Esophagus squamous epithelium (tissue), 5 donors: ENCODE measurements around the gene MED12. TPM values are rescaled to one million over a fixed set of nuclear protein-coding genes. Genes with fewer than 3 reads are reported as not detected.

Experiments used
- DNase-seq: peaks from one replicate; lab custom pipeline; 2025; lab: John Stamatoyannopoulos, UW
- H3K27ac ChIP-seq, 4 donors: fragments of 200-600 bp; sonication (generic); one replicate each; pipeline ENCODE4 v1.5.1; 2016 to 2019; ENCODE audit warnings: mild to moderate bottlenecking in 1 of 4
- H3K27me3 ChIP-seq, 4 donors: fragments of 200-600 bp; sonication (generic); 1 replicate in 3 of 4; 2 replicates in 1 of 4; pipeline versions ENCODE4 v1.5.1 to v1.6.0; 2017 to 2021; ENCODE audit warnings: antibody characterized with exemption in 1 of 4
- H3K36me3 ChIP-seq, 3 donors: fragments of 200-600 bp; sonication (generic); one replicate each; pipeline ENCODE4 v1.5.1; 2016 to 2019
- H3K4me1 ChIP-seq, 3 donors: fragments of 200-600 bp; sonication (generic); one replicate each; pipeline ENCODE4 v1.5.1; 2017 to 2019
- H3K4me3 ChIP-seq, 4 donors: fragments of 200-600 bp; sonication (generic); 1 replicate in 3 of 4; 2 replicates in 1 of 4; pipeline ENCODE4 v1.5.1; 2016 to 2019; ENCODE audit warnings: mild to moderate bottlenecking in 2 of 4, moderate library complexity in 1 of 4
- H3K9me3 ChIP-seq, 3 donors: fragments of 200-600 bp; sonication (generic); one replicate each; pipeline ENCODE4 v1.5.1; 2016 to 2019
- CTCF ChIP-seq, 6 experiments: fragments of 450-650 bp in 4 of 6; fragments of 200-600 bp in 2 of 6; sonication (generic) in 2 of 6; IDR thresholded peaks; one replicate each; pipeline ENCODE4 v1.5.1; 2016 to 2019; ENCODE audit warnings: antibody characterized with exemption in 6 of 6, mild to moderate bottlenecking in 4 of 6, moderate library complexity in 4 of 6
- POLR2A ChIP-seq, 4 donors: fragments of 450-650 bp; IDR thresholded peaks; one replicate each; pipeline ENCODE4 v1.6.1; 2017; ENCODE audit warnings: antibody characterized with exemption in 4 of 4, mild to moderate bottlenecking in 4 of 4, moderate library complexity in 3 of 4
- WGBS, 2 donors: methylation state at CpG; one replicate each; pipeline ENCODE4 v1.1.5; 2018; 5-methylcytosine and 5-hydroxymethylcytosine counted together
- intact Hi-C: fragments of 100-400 bp; cut with DNase I; formaldehyde crosslinking; loops from one replicate; pipeline ENCODE4 v1.15.0; 2022
- total RNA-seq, 4 donors: library from RNA; depleted of rRNA; stranded (reverse); fragments of >200 nt; gene quantifications; one replicate each; pipeline ENCODE4 v1.1.0, GENCODE V29; 2016
- donor health status: DM: yes; HTN: yes; CAD: no.

MED12 gene
- total RNA-seq, 4 donors from 2014 or later: 19.9 to 34.0 (median 24.3) TPM

DNA sequence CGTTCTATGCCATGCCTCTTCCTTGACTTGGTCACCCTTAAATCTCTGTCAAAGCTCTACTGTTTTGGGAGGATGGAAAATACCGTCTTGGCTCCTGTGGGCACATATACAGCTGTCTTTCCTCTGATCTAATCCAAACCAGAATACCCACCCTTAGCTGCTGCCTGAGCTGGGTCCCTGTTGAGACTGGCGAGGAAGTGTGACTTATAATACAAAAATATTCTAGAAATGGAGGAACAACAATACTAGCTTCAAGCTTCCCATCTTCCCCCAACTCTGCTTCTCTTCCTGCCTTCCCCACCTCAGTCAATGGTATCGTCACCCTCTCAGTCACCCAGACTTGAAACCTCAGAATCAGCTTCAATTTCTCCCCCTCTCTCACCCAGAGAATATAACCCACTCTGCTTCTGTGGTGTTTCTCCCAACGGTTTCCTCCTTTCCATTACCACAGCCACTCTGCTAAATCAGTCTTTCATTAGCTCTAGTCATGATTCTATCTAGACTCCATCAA, 6.4 kb upstream of the MED12 start:
- H3K4me1 ChIP-seq: no peaks in the 10 kb centered on the region
- peak overlapping the region; percentile 45 to 69 (median 56) for H3K27ac ChIP-seq
- no peaks in the 10 kb centered on the region for H3K36me3 ChIP-seq
- H3K27me3 ChIP-seq: no peaks in the 10 kb centered on the region
- peak overlapping the region in 2 of 4 donors; percentile 24 to 52 for H3K4me3 ChIP-seq
- TF ChIP-seq CTCF (IDR thresholded peaks at IDR 0.05) (no peak), POLR2A (IDR thresholded peaks at IDR 0.05) (no peak)
- intact Hi-C loops: no loop called here
- DNase-seq: no peak
- 47 to 48% methylated on average over 5 of the region's 5 CpGs for WGBS, 2 donors
- H3K9me3 ChIP-seq: no peaks in the 10 kb centered on the region

- no peak for DNase-seq
- no peaks in the 10 kb centered on the region for H3K27me3 ChIP-seq
- peak overlapping the region in 1 of 4 donors; percentile 90 for H3K27ac ChIP-seq
- 80 to 81% methylated on average over 2 to 8 of the region's 10 CpGs for WGBS, 2 donors
- no peaks in the 10 kb centered on the region for H3K9me3 ChIP-seq
- intact Hi-C loops: no loop called here
- TF ChIP-seq CTCF (IDR thresholded peaks at IDR 0.05) (no peak), POLR2A (IDR thresholded peaks at IDR 0.05) (no peak)
- H3K36me3 ChIP-seq: peaks cover 0 to 20% (median 0%) of the 10 kb centered on the region in 3 donors
- no peak overlapping the region for H3K4me3 ChIP-seq
- peaks cover 0 to 19% (median 4%) of the 10 kb centered on the region in 3 donors for H3K4me1 ChIP-seq
These were observed 1.0 kb upstream of the MED12 start for GRCh38 chrX:71117358-71117757.

DNA sequence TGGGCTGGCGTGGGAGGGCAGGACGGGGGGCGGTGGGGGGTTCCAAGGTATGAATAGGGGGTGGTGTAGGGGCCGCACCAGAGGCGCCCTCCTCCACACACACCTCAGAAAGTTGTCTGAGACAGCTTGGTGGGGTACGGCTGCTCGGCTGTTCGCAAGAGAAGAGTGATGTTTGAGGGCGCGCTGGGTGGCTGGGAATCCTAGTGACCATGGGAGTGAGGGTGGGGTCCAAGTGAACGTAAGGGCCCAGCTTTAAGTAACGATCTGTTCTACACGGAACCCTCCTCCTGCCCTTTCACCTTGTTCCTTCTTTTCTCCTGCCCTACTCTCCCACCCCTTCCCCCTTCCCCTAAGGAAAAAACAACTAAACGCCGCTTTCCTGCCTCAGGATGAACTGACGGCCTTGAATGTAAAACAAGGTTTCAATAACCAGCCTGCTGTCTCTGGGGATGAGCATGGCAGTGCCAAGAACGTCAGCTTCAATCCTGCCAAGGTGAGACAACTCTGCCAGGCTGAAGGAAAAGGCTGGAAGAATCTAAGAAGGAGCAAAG, 664 bp downstream of the MED12 start:
- Histone ChIP-seq H3K4me3 (peak overlapping the region; percentile 55 to 77 (median 70)), H3K27ac (peak overlapping the region; percentile 83 to 94 (median 88)), H3K9me3 (no peaks in the 10 kb centered on the region), H3K27me3 (no peaks in the 10 kb centered on the region), H3K4me1 (peaks cover 0 to 19% (median 4%) of the 10 kb centered on the region in 3 donors), H3K36me3 (peaks cover 0 to 37% (median 2%) of the 10 kb centered on the region in 3 donors)
- DNase-seq: no peak
- 0 to 35% methylated on average over 5 to 13 of the region's 17 CpGs for WGBS, 2 donors
- no peak for TF ChIP-seq POLR2A (IDR thresholded peaks at IDR 0.05)
- intact Hi-C loops: no loop called here

- TF ChIP-seq POLR2A (IDR thresholded peaks at IDR 0.05): no peak
- TF ChIP-seq CTCF (IDR thresholded peaks at IDR 0.05): no peak
- H3K4me3 ChIP-seq: no peak overlapping the region
These were observed 9.9 kb downstream of the MED12 start for GRCh38 chrX:71128166-71128833.

GRCh38 chrX:71128915-71129765, 10.7 kb downstream of the MED12 start:
- Histone ChIP-seq H3K27ac (no peak overlapping the region), H3K4me1 (no peaks in the 10 kb centered on the region), H3K4me3 (no peak overlapping the region), H3K36me3 (peaks cover 0 to 100% (median 3%) of the 10 kb centered on the region in 3 donors), H3K9me3 (no peaks in the 10 kb centered on the region), H3K27me3 (no peaks in the 10 kb centered on the region)
- TF ChIP-seq POLR2A (IDR thresholded peaks at IDR 0.05): no peak
- TF ChIP-seq CTCF (IDR thresholded peaks at IDR 0.05): peak; percentile 42 to 76 (median 71)
- DNase-seq: no peak
- 53 to 58% methylated on average over 7 to 8 of the region's 18 CpGs for WGBS, 2 donors
- intact Hi-C loops: no loop called here

More at GRCh38 chrX:71128166-71128833, 9.9 kb downstream of the MED12 start:
- no peaks in the 10 kb centered on the region for H3K9me3 ChIP-seq
- DNase-seq: no peak
- intact Hi-C loops: no loop called here
- H3K36me3 ChIP-seq: peaks cover 0 to 100% (median 6%) of the 10 kb centered on the region in 3 donors
- H3K27me3 ChIP-seq: no peaks in the 10 kb centered on the region
- 71 to 84% methylated on average over 5 to 7 of the region's 12 CpGs for WGBS, 2 donors
- H3K4me1 ChIP-seq: no peaks in the 10 kb centered on the region
- H3K27ac ChIP-seq: no peak overlapping the region
